Stimulated activated CD8-positive, alpha-beta memory T cell treated with anti-CD3 and anti-CD28 coated beads, Interleukin-15, amount 100 ng/mL, for 48 hours (primary cell): ENCODE measurements around the gene ENTPD3.
"Not testable (repeated sequence)": the region's sequence is repeated elsewhere in the genome, so short reads cannot be mapped to it uniquely, and the experiment has no call there.

Source experiments
- DNase-seq, 2 donors: peaks; one replicate each; pipeline ENCODE4 v3.0.0-alpha.2; 2020; ENCODE audit warnings: low read depth in 2 of 2

Gene ENTPD3

DNA sequence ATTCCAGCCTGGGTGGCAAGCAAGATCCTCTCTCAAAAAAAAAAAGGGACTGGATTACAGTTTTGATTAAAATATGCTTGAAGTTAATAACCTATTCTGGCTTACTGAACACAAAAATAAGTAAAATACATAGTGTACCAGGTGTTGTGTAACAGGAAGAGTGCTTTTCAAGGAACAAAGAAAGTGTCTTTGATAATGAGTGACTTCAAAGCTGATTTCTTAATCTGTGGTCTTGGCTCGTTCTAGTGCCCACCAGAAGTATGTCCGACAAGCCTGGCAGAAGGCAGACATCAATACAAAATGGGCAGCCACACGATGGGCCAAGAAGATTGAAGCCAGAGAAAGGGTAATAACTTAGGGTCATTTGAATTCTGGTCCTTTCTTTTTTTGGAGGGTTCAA lies 74.2 kb downstream of the ENTPD3 start:
- DNase-seq, result no peak

DNA sequence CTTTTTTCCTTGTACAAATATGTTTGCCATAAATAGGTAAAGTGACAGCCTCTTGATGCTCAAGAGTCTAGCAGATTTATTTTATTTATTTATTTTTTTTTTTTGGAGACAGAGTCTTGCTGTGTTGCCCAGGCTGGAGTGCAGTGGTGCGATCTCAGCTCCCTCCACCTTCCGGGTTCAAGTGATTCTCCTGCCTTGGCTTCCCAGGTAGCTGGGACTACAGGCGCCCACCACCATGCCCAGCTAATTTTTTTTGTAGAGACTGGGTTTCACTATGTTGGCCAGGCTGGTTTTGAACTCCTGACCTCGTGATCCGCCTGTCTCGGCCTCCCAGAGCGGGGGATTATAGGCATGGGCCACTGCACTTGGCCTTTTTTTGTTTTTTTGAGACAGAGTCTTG lies 75.9 kb downstream of the ENTPD3 start:
- DNase-seq, result not testable (repeated sequence)

DNA sequence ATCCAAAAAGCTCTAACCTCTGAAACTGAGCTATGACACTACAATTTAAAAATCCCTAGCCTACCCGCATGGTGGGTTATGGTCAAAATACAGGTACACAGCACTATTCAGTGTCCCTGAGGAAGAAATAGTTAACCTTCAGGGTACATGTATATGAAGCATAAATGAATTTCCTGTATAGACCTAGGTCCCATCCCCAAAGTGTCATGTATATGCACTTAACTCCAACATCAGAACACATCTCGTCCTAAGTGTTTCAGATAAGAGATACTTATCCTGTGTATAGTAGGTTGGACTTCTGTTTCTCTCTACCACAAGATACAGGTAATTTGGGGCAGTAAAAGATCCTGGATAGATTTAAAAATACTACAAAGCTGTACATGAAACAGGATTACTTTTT lies 76.6 kb downstream of the ENTPD3 start:
- DNase-seq, result no peak

DNA sequence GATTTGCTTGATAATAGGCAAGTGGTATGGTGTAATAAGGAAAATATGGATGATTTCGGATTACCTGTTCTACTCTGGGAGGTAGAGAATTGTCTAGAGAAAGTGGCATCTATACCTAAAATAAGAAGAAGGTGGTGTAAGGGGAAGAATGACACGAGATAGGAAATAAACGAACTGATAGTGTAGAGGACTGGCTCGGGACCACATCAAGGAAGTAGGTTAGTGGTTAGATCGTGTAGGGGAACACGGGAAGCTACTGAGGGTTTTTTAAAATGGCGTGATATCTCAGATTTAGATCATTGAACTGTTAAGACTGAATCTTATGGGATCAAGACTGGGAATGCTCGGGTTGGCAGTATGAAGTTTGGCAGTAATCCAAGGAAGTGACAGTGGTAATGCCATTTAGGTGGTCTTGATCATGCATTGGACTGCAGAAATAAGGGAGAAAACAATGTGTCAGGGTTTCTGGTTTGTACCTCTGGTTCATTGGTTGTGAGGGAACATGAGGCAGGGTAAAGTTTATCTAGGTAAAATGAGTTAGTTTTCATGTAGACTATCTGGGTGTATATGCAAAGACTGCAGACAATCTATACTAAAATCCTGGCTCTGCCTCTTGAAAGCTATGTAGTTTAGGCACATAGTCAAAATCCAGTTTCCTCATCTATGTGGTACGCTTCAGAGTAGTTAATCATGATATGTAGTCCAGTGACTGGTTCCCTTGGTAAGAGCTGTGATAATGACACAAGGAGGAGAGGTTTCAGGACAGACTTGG lies 77.5 kb downstream of the ENTPD3 start:
- DNase-seq, result no peak

DNA sequence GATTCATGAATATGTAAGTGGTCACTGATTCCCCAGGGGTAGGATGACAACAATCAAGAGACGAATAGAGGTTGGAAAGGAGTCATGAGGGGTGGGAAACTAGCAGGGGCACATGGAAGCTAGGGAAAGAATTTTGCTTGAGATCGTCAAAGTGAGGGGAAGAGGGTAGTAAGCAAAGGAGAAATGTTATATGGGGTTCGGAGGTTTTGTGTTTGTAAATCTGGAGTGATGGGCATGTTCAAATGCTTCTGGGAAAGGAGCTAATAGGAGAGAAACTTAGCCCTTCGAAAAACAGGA lies 78.1 kb downstream of the ENTPD3 start:
- DNase-seq, result no peak

DNA sequence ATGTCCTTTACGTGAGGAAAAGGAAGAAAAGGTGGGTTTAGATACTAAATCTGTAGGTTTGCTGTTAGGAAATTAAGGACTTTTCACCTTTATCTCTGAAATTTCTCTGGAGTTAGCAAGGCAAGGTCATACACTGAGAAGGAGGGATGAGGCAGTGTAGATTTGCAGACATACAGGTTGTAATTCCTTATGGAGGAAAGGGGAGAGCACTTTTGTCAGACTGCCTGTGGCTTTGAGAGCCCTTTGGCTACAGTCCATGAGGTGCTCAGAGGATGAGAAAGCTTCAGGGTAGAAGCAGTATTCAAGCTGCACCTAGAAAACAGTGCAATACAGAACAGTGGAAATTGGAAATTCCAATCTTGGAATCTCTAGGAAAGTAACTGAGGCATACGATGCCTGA lies 78.5 kb downstream of the ENTPD3 start:
- no peak for DNase-seq

DNA sequence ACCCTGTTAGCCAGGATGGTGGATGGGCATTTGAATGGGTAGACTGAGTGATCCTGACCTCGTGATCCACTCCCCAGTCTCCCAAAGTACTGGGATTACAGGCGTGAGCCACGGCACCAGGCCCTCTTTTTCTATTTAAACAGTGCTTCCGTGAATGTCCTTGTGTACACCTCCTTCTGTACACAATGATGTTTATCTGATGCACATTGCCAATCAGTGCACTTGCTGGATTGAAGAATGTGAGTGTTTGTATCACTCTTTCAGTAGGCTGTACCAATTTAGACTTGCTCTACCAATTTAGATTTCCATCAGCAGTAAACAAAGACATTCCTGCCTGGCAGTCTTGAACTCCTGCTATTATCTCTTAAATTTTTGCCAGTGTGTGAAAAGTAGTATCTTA lies 81.0 kb downstream of the ENTPD3 start:
- no peak for DNase-seq

DNA sequence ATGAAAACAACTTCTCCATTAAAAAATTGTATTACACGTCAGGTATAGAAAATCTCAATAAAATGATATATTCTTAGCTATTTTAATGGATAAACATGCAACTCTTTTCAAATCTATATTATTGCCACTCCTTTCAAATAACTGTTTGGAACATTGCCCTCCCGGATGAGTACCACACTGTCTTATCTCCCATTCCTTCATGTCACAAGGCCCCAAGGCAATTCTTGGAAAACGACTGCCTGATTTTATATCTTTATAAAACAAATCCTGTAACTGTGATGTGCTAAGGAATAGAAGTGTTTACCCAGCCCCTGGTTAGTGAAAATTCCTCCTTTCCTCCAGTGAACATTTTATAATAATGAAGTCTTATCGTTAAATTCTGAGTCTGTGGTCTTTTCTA lies 83.7 kb downstream of the ENTPD3 start:
- DNase-seq, result no peak

DNA sequence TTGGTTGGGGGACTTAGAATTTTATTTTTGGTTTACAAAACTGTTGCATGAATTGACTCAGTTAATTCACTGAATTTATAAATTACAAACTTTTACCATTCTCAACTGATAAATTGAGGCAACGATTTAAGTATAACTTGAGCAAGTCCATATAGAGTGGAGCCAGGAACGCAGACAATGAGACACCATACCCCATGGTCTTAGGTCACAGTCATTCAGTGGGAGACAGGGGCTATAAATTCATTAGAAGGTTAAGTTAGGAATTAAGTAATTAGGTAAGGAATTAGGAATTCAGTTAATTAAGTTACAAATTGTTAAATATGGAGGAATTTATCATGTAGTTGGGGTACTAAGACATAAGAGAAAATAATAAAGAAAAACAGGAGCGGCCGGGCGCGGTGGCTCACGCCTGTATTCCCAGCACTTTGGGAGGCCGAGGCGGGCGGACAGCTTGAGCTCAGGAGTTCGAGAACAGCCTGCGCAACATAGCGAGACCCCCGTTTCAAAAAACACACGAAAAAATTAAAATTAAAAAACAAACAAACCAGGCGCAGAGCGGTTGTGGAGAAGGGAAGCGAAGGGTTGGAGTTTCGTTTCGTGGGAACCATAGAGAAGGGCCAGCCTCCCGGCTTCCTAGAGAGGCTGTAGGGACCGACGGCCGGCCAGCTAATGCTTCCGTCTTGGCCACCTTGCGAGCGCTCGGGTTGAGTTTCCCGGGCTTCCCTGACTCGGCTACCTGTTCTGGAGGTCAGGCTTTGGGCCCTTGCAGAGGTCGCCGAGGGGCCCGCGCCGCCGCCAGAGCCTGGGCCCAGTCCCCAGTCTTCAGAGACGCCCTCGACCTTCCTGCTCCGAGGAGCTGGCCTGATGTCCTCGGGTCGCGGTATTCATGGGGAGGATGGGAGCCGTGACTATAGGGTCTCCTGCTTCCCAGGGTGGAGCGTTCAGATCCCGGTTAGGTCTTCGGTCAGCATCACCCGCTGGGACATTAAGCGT lies 89.8 kb downstream of the ENTPD3 start, which contains the start of gene ZNF619:
ZNF619 (plus strand) TSS at position 645 of the 993 bp plus-strand sequence. CDS start 858 bp downstream, outside the sequence.
- peak in 1 of 2 donors; percentile 21 for DNase-seq

DNA sequence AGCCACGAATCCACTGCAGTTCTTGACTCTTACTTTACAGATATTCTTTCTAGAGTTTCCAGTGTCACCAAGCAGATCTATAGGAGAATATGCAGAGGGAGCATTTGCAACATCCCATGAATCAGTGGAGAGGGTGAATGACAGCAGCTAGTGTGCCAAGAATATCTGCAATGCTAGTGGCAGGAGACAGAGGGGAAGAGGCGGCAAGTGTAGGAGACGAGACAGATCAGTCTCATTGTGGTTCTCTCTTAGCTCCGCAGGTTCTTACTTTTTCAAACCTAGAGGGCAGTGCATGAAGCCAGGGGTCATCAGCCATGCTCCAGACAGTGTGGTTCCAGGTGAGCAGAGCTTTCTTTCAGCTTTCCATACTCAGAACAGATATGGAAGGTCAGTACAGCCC lies 90.7 kb downstream of the ENTPD3 start:
- DNase-seq, result no peak
